ENCODE results near the gene RPS2.

The RPS2 gene

DNA sequence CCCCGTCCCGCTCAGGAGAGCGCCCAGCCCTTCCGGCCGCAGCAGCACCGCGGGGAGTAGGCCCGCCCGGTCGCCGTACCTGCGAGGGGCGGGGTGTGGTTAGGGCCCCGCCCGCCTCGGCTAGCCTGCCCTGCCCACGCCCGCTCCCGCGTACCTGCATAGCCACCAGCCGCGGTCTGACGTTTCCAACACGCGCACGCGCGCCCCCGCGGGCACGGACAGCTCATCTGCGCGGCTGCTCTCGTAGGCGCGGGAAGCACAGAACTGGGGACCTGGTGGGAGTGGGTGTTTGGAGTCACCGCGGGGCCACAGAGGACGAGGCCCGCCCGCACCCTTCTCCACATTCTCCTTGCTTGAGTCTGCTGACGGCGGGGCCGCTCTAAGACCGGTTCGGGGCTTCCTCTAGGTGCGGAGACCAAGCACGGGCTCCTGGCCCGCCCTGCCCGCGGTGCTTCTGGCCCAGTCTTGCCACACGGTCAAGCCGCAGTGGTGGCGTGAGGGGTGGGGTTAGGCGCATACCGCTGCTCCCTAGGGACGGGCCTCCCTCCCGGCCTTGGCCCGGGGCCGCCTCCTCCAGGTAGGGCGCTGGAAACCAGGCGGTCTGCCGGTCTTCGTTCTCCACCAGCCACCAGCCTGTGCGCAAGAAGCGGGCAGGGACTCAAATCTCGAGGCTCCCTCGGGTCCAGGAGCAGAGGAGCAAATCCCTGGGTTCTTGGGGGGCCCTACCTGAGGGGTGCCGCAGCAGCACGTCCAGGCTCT is 14.8 kb upstream of the RPS2 start:
- no peak overlapping the region for H3K4me3 ChIP-seq (ENCODE audit: low read depth, low read length)
- TF ChIP-seq, protein P1, sequence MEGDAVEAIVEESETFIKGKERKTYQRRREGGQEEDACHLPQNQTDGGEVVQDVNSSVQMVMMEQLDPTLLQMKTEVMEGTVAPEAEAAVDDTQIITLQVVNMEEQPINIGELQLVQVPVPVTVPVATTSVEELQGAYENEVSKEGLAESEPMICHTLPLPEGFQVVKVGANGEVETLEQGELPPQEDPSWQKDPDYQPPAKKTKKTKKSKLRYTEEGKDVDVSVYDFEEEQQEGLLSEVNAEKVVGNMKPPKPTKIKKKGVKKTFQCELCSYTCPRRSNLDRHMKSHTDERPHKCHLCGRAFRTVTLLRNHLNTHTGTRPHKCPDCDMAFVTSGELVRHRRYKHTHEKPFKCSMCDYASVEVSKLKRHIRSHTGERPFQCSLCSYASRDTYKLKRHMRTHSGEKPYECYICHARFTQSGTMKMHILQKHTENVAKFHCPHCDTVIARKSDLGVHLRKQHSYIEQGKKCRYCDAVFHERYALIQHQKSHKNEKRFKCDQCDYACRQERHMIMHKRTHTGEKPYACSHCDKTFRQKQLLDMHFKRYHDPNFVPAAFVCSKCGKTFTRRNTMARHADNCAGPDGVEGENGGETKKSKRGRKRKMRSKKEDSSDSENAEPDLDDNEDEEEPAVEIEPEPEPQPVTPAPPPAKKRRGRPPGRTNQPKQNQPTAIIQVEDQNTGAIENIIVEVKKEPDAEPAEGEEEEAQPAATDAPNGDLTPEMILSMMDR (IDR thresholded peaks at IDR 0.05; ENCODE audit: control insufficient read depth, extremely low read depth, insufficient read depth): no peak
- DNase-seq (ENCODE audit: low read depth): no peak

DNA sequence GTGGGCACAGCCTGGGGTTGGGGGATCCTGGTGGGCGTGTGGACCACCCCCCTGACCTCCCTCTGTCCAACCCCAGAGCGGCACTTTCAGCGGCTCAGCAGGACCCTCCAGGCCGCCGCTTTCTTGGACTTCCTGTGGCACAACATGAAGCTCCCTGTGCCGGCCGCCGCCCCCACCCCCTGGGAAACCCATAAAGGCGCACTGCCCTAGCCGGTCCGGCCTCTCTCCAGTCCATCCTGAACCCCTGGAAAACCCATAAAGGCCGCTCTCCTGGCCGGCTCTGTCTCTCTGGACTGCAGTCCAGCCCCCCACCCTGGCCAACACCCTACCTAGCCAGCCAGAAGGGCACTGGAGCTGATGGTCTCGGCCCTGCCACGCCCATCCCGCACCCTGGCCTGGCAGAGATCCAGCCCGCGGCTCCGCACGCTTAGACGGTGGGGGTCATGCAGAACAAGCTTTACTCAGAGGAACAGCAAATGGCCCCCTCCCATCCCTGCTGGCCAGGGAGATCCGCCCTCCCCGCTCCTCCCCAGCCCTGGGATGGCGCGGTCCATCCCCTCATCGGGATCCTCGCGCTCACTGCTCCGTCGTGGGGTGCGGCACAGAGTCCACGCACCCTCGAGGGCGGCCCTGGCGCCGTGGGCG is 14.0 kb upstream of the RPS2 start:
- no peak for DNase-seq (ENCODE audit: low read depth)
- no peak overlapping the region for H3K4me3 ChIP-seq (ENCODE audit: low read depth, low read length)
- TF ChIP-seq, protein P1 (IDR thresholded peaks at IDR 0.05; ENCODE audit: control insufficient read depth, extremely low read depth, insufficient read depth): no peak

DNA sequence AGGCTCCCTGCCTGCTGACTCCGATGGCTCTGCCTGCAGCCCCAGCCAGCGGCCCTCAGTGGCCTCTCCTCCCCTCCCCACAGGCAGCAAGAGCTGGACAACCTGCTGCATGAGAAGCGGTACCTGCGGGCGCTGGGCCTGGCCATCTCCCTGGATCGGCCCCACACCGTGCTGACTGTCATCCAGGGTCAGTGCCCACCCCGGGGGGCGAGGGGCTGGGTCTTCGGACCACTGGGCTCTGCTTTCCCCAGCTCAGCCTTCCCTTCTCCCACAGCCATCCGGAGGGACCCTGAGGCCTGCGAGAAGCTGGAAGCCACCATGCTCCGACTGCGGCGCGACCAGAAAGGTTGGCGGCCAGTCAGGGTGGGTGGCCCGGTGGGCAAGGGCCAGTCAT is 13.2 kb upstream of the RPS2 start:
- no peak for DNase-seq (ENCODE audit: low read depth)
- no peak overlapping the region for H3K4me3 ChIP-seq (ENCODE audit: low read depth, low read length)
- TF ChIP-seq, protein P1 (IDR thresholded peaks at IDR 0.05; ENCODE audit: control insufficient read depth, extremely low read depth, insufficient read depth): no peak

DNA sequence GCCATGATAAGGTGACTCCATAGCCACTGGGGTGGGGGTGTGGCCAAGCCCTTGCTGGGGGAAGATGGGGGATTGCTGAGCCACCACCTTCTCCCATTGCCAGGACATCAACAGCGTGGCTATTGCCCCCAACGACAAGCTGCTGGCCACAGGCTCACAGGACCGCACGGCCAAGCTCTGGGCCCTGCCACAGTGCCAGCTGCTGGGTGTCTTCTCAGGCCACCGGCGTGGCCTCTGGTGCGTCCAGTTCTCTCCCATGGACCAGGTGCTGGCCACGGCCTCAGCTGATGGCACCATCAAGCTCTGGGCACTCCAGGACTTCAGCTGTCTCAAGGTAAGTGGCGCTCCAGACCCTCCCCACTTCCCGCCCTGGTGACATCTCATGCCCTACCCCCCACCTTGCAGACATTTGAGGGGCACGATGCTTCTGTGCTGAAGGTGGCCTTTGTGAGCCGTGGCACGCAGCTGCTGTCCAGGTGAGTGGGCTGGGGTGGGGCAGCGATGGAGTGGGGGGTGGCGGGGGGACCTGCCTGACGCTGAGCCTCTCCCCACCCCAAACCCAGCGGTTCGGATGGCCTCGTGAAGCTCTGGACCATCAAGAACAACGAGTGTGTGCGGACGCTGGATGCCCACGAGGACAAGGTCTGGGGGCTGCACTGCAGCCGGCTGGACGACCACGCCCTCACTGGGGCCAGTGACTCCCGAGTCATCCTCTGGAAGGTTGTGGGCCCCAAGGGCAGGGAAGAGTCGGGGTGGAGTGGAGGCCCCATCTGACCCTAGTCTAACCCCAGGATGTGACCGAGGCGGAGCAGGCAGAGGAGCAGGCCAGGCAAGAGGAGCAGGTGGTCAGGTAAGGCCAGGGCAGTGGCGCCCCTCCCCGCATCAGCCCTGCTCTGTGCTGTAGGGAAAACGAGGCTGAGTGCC is 12.6 kb upstream of the RPS2 start:
- no peak for DNase-seq (ENCODE audit: low read depth)
- TF ChIP-seq, protein P1 (IDR thresholded peaks at IDR 0.05; ENCODE audit: control insufficient read depth, extremely low read depth, insufficient read depth): no peak
- H3K4me3 ChIP-seq (ENCODE audit: low read depth, low read length): no peak overlapping the region

DNA sequence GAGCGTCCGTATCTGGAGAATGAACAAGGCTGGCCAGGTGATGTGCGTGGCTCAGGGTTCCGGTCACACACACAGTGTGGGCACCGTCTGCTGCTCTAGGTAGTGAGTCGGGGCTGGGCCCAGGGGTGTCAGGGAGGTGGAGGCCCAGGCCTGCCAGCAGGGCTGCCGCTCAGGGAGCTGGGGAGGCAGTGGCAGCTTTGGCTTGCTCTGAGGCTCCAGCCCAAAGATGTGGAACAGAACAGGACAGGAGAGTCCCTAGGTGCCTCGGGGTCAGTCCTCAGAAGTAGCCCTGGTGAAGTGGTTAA is 11.5 kb upstream of the RPS2 start:
- no peak for DNase-seq (ENCODE audit: low read depth)
- TF ChIP-seq, protein P1 (IDR thresholded peaks at IDR 0.05; ENCODE audit: control insufficient read depth, extremely low read depth, insufficient read depth): no peak
- H3K4me3 ChIP-seq (ENCODE audit: low read depth, low read length): no peak overlapping the region

DNA sequence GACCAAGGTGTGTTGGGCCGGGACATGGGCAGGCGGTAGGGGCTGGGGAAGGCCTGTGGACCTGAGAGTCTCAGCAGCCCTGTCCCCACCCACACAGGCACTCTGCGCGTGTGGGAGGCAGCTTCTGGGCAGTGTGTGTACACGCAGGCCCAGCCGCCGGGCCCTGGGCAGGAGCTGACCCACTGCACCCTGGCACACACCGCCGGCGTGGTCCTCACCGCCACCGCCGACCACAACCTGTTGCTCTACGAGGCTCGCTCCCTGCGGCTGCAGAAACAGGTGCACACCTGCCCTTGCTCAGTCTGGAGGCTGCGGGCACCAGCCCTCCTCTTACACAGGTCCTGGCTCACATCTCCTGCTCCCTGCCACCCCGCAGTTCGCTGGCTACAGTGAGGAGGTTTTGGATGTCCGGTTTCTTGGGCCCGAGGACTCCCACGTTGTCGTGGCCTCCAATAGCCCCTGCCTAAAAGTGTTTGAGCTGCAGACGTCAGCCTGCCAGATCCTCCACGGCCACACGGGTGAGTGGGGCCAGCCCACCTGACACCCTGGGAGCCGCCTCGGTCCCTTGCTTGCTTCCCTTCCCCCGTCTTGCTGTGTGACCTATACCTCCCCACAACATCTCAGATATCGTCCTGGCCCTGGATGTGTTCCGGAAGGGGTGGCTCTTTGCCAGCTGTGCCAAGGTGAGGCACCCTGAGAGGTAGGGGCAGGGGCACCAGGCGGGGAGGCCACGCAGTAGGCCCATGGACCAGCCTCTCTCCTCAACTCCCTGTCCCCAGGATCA is 11.0 kb upstream of the RPS2 start:
- TF ChIP-seq, protein P1 (IDR thresholded peaks at IDR 0.05; ENCODE audit: control insufficient read depth, extremely low read depth, insufficient read depth): no peak
- no peak overlapping the region for H3K4me3 ChIP-seq (ENCODE audit: low read depth, low read length)
- DNase-seq (ENCODE audit: low read depth): no peak

Measured in LNCaP clone FGC (cell line).